ENCODE results near the gene RALGDS. TPM values are rescaled to one million over a fixed set of nuclear protein-coding genes. Genes with fewer than 3 reads are reported as not detected.
A peak's percentile ranks its signal among the peaks of the same experiment; 100 is the strongest.

The RALGDS gene
- total RNA-seq, 1 experiment from 2014 or later, result 24.8 TPM

- Histone ChIP-seq H3K36me3 (ENCODE audit: low read depth) (no peaks in the 10 kb centered on the region), H4K20me1 (ENCODE audit: insufficient read depth) (no peaks in the 10 kb centered on the region), H3K4me1 (replicated peaks; ENCODE audit: insufficient read depth) (no peaks in the 10 kb centered on the region), H3K27me3 (ENCODE audit: insufficient read depth, low read depth) (peaks cover 6% of the 10 kb centered on the region; the same call in 1 of the 2 replicates), H3F3A (ENCODE audit: insufficient read depth, low read depth) (peaks cover 4% of the 10 kb centered on the region; the same call in 1 of the 2 replicates), H3K27ac (no peak overlapping the region), H3K79me2 (ENCODE audit: low read depth) (no peaks in the 10 kb centered on the region), H3K4me3 (no peak overlapping the region), H2AFZ (no peak overlapping the region), H3K9me3 (ENCODE audit: insufficient read depth, low read depth) (no peaks in the 10 kb centered on the region), H3K4me2 (no peak overlapping the region), H3K9me2 (ENCODE audit: insufficient read depth) (no peaks in the 10 kb centered on the region)
- intact Hi-C loops (cut with micrococcal nuclease; ENCODE audit: unreplicated experiment), result no loop called here
- no TSS peak for BruUV-seq (replicated peaks)
- ChIA-PET CTCF (no interaction called here), POLR2A (ENCODE audit: unreplicated experiment) (interaction anchor here (0.6 kb wide), 1 partner anchor 21 kb away, joined by 3 read pairs; no protein-coding TSS in a partner anchor)
- DNase-seq, result peak in 1 of 2 experiments; percentile 32
- TF ChIP-seq EZH2 (IDR thresholded peaks at IDR 0.05; ENCODE audit: low read depth), result no peak
Observed at GRCh38 chr9:133164191-133164590, 43.2 kb upstream of the RALGDS start.

GRCh38 chr9:133163504-133164172, 42.6 kb upstream of the RALGDS start, which contains the start of gene GBGT1:
TSS of gene GBGT1 (minus strand) at chr9:133163914. CDS start at chr9:133162412, 1,502 bp downstream.
- Histone ChIP-seq H3K9me3 (ENCODE audit: insufficient read depth, low read depth) (no peaks in the 10 kb centered on the region), H4K20me1 (ENCODE audit: insufficient read depth) (no peaks in the 10 kb centered on the region), H3K27ac (no peak within 1 kb of the TSS), H3K27me3 (ENCODE audit: insufficient read depth, low read depth) (peaks cover 12% of the 10 kb centered on the region; the same call in 1 of the 2 replicates), H3K36me3 (ENCODE audit: low read depth) (no peaks in the 10 kb centered on the region), H3K9me2 (ENCODE audit: insufficient read depth) (no peaks in the 10 kb centered on the region), H2AFZ (no peak within 1 kb of the TSS), H3K79me2 (ENCODE audit: low read depth) (no peaks in the 10 kb centered on the region), H3K4me1 (replicated peaks; ENCODE audit: insufficient read depth) (no peaks in the 10 kb centered on the region), H3K4me2 (no peak within 1 kb of the TSS), H3K4me3 (no peak within 1 kb of the TSS), H3F3A (ENCODE audit: insufficient read depth, low read depth) (peaks cover 4% of the 10 kb centered on the region; the same call in 1 of the 2 replicates)
- POLR2A ChIA-PET (ENCODE audit: unreplicated experiment), result no interaction called here
- BruUV-seq (replicated peaks), result no TSS peak
- DNase-seq, result peak; percentile 3 to 41
- no peak for TF ChIP-seq CTCF (conservative IDR thresholded peaks at IDR 0.05)
- TF ChIP-seq EZH2 (IDR thresholded peaks at IDR 0.05; ENCODE audit: low read depth), result no peak
- CTCF ChIA-PET, result no interaction called here
- intact Hi-C loops (cut with micrococcal nuclease; ENCODE audit: unreplicated experiment), result no loop called here

GRCh38 chr9:133162861-133163503, 41.9 kb upstream of the RALGDS start:
- Histone ChIP-seq H3K4me3 (no peak overlapping the region), H3K9me2 (ENCODE audit: insufficient read depth) (no peaks in the 10 kb centered on the region), H3K27me3 (ENCODE audit: insufficient read depth, low read depth) (peaks cover 17% of the 10 kb centered on the region), H3K4me2 (no peak overlapping the region), H4K20me1 (ENCODE audit: insufficient read depth) (no peaks in the 10 kb centered on the region), H2AFZ (no peak overlapping the region), H3K36me3 (ENCODE audit: low read depth) (no peaks in the 10 kb centered on the region), H3K79me2 (ENCODE audit: low read depth) (no peaks in the 10 kb centered on the region), H3F3A (ENCODE audit: insufficient read depth, low read depth) (peaks cover 4% of the 10 kb centered on the region; the same call in 1 of the 2 replicates), H3K4me1 (replicated peaks; ENCODE audit: insufficient read depth) (no peaks in the 10 kb centered on the region), H3K9me3 (ENCODE audit: insufficient read depth, low read depth) (no peaks in the 10 kb centered on the region), H3K27ac (no peak overlapping the region)
- TF ChIP-seq EZH2 (IDR thresholded peaks at IDR 0.05; ENCODE audit: low read depth) (no peak), CTCF (conservative IDR thresholded peaks at IDR 0.05) (no peak)
- BruUV-seq (replicated peaks), result no TSS peak
- intact Hi-C loops (cut with micrococcal nuclease; ENCODE audit: unreplicated experiment), result no loop called here
- CTCF ChIA-PET, result no interaction called here
- no peak for DNase-seq
- POLR2A ChIA-PET (ENCODE audit: unreplicated experiment), result no interaction called here

All from PC-9 (cell line).